Endothelial cell of umbilical vein (primary cell): ENCODE measurements around the gene POLR3G. TPM values are rescaled to one million over a fixed set of nuclear protein-coding genes. Genes with fewer than 3 reads are reported as not detected.
A peak's percentile ranks its signal among the peaks of the same experiment; 100 is the strongest.

Experiments
- BruUV-seq: library from RNA; stranded (reverse); fragments of 400-500 nt; replicated peaks from 2 replicates; lab custom pipeline; 2021; lab: Mats Ljungman, UMichigan
- CTCF ChIA-PET: fragments of 300-600, 350-600 bp; sonication (Branson Sonifier 250); formaldehyde crosslinking; loops from one replicate; lab custom pipeline; 2021; ENCODE audit warnings: antibody characterized with exemption, inconsistent platforms; lab: Charles Lee
- POLR2A ChIA-PET: fragments of 300-600, 350-600 bp; sonication (Branson Sonifier 250); formaldehyde crosslinking; loops from one replicate; lab custom pipeline; 2021; ENCODE audit warnings: antibody characterized with exemption, inconsistent platforms; lab: Charles Lee
- DNase-seq: peaks from one replicate; pipeline ENCODE4 v3.0.0-alpha.2; 2011; ENCODE audit warnings: low read depth, low spot score
- FAIRE-seq: peaks from 2 replicates; lab custom pipeline; 2011; peaks lifted over from hg19 to GRCh38; lab: Jason Lieb, UNC
- H2AFZ ChIP-seq: 2 replicates; pipeline ENCODE4 v1.6.0; 2012; ENCODE audit warnings: low read depth, low read length, control low read depth, inconsistent platforms
- H3K27ac ChIP-seq: 2 replicates; pipeline ENCODE4 v1.5.1; 2011; ENCODE audit warnings: low read depth, mild to moderate bottlenecking, control low read depth, low read length, moderate library complexity; ENCODE audit not compliant: insufficient read depth
- H3K27me3 ChIP-seq, 2 experiments: 2 replicates each; pipeline versions ENCODE4 v1.6.0 to v1.6.1; 2011; ENCODE audit warnings: low read length in 2 of 2, mixed read lengths in 1 of 2; ENCODE audit not compliant: control insufficient read depth in 2 of 2, insufficient read depth in 2 of 2
- H3K36me3 ChIP-seq, 2 experiments: 2 replicates in 1 of 2; 3 replicates in 1 of 2; pipeline ENCODE4 v1.5.1; 2011; ENCODE audit warnings: low read length in 2 of 2, mild to moderate bottlenecking in 1 of 2, moderate library complexity in 1 of 2; ENCODE audit not compliant: control insufficient read depth in 2 of 2, insufficient read depth in 2 of 2; ENCODE audit errors: extremely low read depth in 1 of 2
- H3K4me1 ChIP-seq: 3 replicates; pipeline ENCODE4 v1.5.1; 2011; ENCODE audit warnings: mild to moderate bottlenecking, low read length; ENCODE audit not compliant: control insufficient read depth, insufficient read depth; ENCODE audit errors: extremely low read depth
- H3K4me2 ChIP-seq: 2 replicates; pipeline ENCODE4 v1.6.1; 2011; ENCODE audit warnings: low read length, control low read depth, mixed read lengths; ENCODE audit not compliant: insufficient read depth
- H3K4me3 ChIP-seq, 3 experiments: fragments of 200-600 bp in 1 of 3; sonication (generic), shearing (Covaris generic) in 1 of 3; replicated peaks in 1 of 3; 2 replicates each; pipeline ENCODE4 v1.5.1; 2011 to 2016; ENCODE audit warnings: control low read depth in 3 of 3, low read length in 3 of 3, mild to moderate bottlenecking in 2 of 3, inconsistent platforms in 1 of 3, low read depth in 1 of 3, moderate library complexity in 1 of 3; ENCODE audit not compliant: insufficient read depth in 1 of 3
- H3K79me2 ChIP-seq: 2 replicates; pipeline ENCODE4 v1.6.0; 2012; ENCODE audit warnings: low read length, inconsistent platforms; ENCODE audit not compliant: control insufficient read depth, insufficient read depth
- H3K9ac ChIP-seq: replicated peaks from 2 replicates; pipeline ENCODE3; 2011; ENCODE audit warnings: low read length, control low read depth; ENCODE audit not compliant: insufficient read depth; ENCODE audit errors: extremely low read depth
- H3K9me1 ChIP-seq: replicated peaks from 3 replicates; pipeline ENCODE4 v1.6.0; 2011; ENCODE audit warnings: mild to moderate bottlenecking, low read length; ENCODE audit not compliant: control insufficient read depth, insufficient read depth; ENCODE audit errors: extremely low read depth
- H3K9me3 ChIP-seq: replicated peaks from 2 replicates; pipeline ENCODE4 v1.5.1; 2012; ENCODE audit warnings: low read length, inconsistent platforms; ENCODE audit not compliant: control insufficient read depth, insufficient read depth
- H4K20me1 ChIP-seq: replicated peaks from 2 replicates; pipeline ENCODE3; 2011; ENCODE audit warnings: mild to moderate bottlenecking, low read length; ENCODE audit not compliant: control insufficient read depth, insufficient read depth; ENCODE audit errors: extremely low read depth
- CTCF ChIP-seq, 2 donors: IDR thresholded peaks; 1 replicate in 1 of 2; 2 replicates in 1 of 2; pipeline ENCODE4 v1.5.1; 2011; ENCODE audit warnings: low read length in 2 of 2, mild to moderate bottlenecking in 2 of 2, moderate library complexity in 2 of 2, control low read depth in 1 of 2, inconsistent platforms in 1 of 2, low read depth in 1 of 2; ENCODE audit not compliant: insufficient read depth in 1 of 2; ENCODE audit errors: extremely low read depth in 1 of 2
- EZH2 ChIP-seq: IDR thresholded peaks from 2 replicates; pipeline ENCODE4 v1.6.1; 2012; ENCODE audit warnings: borderline replicate concordance, low read depth, mild to moderate bottlenecking, moderate library complexity, low read length, inconsistent platforms; ENCODE audit not compliant: severe bottlenecking
- FOS ChIP-seq: IDR thresholded peaks from 2 replicates; pipeline ENCODE4 v1.6.1; 2011; ENCODE audit warnings: mild to moderate bottlenecking, low read length, moderate library complexity, borderline replicate concordance; ENCODE audit not compliant: insufficient read depth
- GATA2 ChIP-seq: IDR thresholded peaks from 2 replicates; pipeline ENCODE4 v1.7.0; 2011; ENCODE audit warnings: low read depth, mild to moderate bottlenecking, moderate library complexity, mixed read lengths, low read length; ENCODE audit not compliant: insufficient read length, insufficient read depth
- JUN ChIP-seq: IDR thresholded peaks from 2 replicates; pipeline ENCODE4 v1.6.1; 2011; ENCODE audit warnings: borderline replicate concordance, low read depth; ENCODE audit not compliant: insufficient read length, insufficient read depth
- MAX ChIP-seq: IDR thresholded peaks from 2 replicates; pipeline ENCODE4 v1.6.1; 2011; ENCODE audit not compliant: insufficient read depth, insufficient read length
- MYC ChIP-seq: IDR thresholded peaks from one replicate; pipeline ENCODE4 v1.6.1; 2011; ENCODE audit warnings: mild to moderate bottlenecking, low read depth, low read length
- POLR2A ChIP-seq: IDR thresholded peaks from 2 replicates; pipeline ENCODE4 v1.6.1; 2012; ENCODE audit warnings: low read depth, mild to moderate bottlenecking, control low read depth, low read length
- POLR2AphosphoS5 ChIP-seq: IDR thresholded peaks from 2 replicates; pipeline ENCODE4 v1.6.1; 2012; ENCODE audit warnings: low read depth, mild to moderate bottlenecking, control low read depth, low read length, moderate library complexity; ENCODE audit not compliant: insufficient read depth
- dilution Hi-C: fragments of 300-500 bp; cut with MboI; formaldehyde crosslinking; loops from one replicate; pipeline ENCODE4 v1.15.0; 2019; ENCODE audit warnings: low sequenced_read_pairs; ENCODE audit not compliant: extremely low pct_ligation_motif_present
- intact Hi-C: fragments of 100-400 bp; cut with micrococcal nuclease; formaldehyde crosslinking; loops from one replicate; pipeline ENCODE4 v1.10.0; 2022
- polyA plus RNA-seq, 4 experiments: library from polyadenylated mRNA; depleted of rRNA in 3 of 4; stranded (reverse) in 3 of 4; unstranded in 1 of 4; fragments of >200 nt; gene quantifications; 2 replicates each; pipeline versions ENCODE4 v1.2.1 to v1.2.3, GENCODE V29; 2011 to 2012; ENCODE audit warnings: missing spikeins in 1 of 4
- total RNA-seq: library from RNA; stranded (reverse); gene quantifications from 2 replicates; pipeline ENCODE4 v1.2.3, GENCODE V29; 2021

Gene POLR3G
- total and polyA plus RNA-seq, 2 donors (not counting 3 experiments of a cell fraction or from before 2014, with no cell fraction given) = 15.0 to 15.7 TPM

GRCh38 chr5:90504743-90505142 lies 30.1 kb downstream of the POLR3G start:
- Histone ChIP-seq H3K9me3 (no peaks in the 10 kb centered on the region), H3K4me1 (no peaks in the 10 kb centered on the region), H3K9me1 (no peaks in the 10 kb centered on the region), H3K4me2 (no peak overlapping the region), H3K36me3 (no peaks in the 10 kb centered on the region), H3K79me2 (no peaks in the 10 kb centered on the region), H2AFZ (no peak overlapping the region), H3K9ac (no peak overlapping the region), H4K20me1 (no peaks in the 10 kb centered on the region), H3K4me3 (no peak overlapping the region), H3K27ac (no peak overlapping the region), H3K27me3 (no peaks in the 10 kb centered on the region)
- DNase-seq (peak; percentile 23), FAIRE-seq (no peak)
- no TSS peak for BruUV-seq
- dilution Hi-C loops = no loop called here
- ChIA-PET CTCF (no interaction called here), POLR2A (no interaction called here)
- no peak for TF ChIP-seq POLR2AphosphoS5
- TF ChIP-seq POLR2A = no peak
- TF ChIP-seq JUN = no peak
- no peak for TF ChIP-seq MYC
- no peak for TF ChIP-seq GATA2
- no peak for TF ChIP-seq CTCF (IDR thresholded peaks at IDR 0.05; ENCODE audit: extremely low read depth in 1 of 2, insufficient read depth in 1 of 2, low read depth in 1 of 2, low read length in 2 of 2)
- TF ChIP-seq FOS = no peak
- TF ChIP-seq MAX = no peak
- TF ChIP-seq EZH2 = no peak
- intact Hi-C loops = no loop called here
